Nephron progenitor cell (in vitro differentiated cells): Measurements from ENCODE around the gene MSI2.
A peak's percentile ranks its signal among the peaks of the same experiment; 100 is the strongest.

Source experiments
- DNase-seq: peaks from one replicate; pipeline ENCODE4 v3.0.0; 2021
- H3K27ac Mint-ChIP-seq: 2 replicates; pipeline ENCODE4 v1.8.0; 2021; ENCODE audit warnings: mild to moderate bottlenecking, moderate library complexity, mixed read lengths
- H3K27me3 Mint-ChIP-seq: 2 replicates; pipeline ENCODE4 v1.8.0; 2021; ENCODE audit warnings: mild to moderate bottlenecking, low read depth, mixed read lengths; ENCODE audit not compliant: poor library complexity
- H3K36me3 Mint-ChIP-seq: 2 replicates; pipeline ENCODE4 v1.8.0; 2021; ENCODE audit warnings: low read depth, mixed read lengths
- H3K4me1 Mint-ChIP-seq: 2 replicates; pipeline ENCODE4 v1.8.0; 2021; ENCODE audit warnings: mixed read lengths
- H3K4me3 Mint-ChIP-seq: 2 replicates; pipeline ENCODE4 v1.8.0; 2021; ENCODE audit warnings: mild to moderate bottlenecking, moderate library complexity, mixed read lengths
- H3K9me3 Mint-ChIP-seq: 2 replicates; pipeline ENCODE4 v1.8.0; 2021; ENCODE audit warnings: mild to moderate bottlenecking, moderate library complexity, mixed read lengths
- CTCF ChIP-seq: fragments of 200-600 bp; sonication (generic); IDR thresholded peaks from 2 replicates; pipeline ENCODE4 v1.5.0; 2021; ENCODE audit warnings: antibody characterized with exemption

MSI2 gene

GRCh38 chr17:57516290-57517230, 260.2 kb downstream of the MSI2 start:
- Mint-ChIP-seq H3K4me1 (peaks cover 72% of the 10 kb centered on the region), H3K36me3 (peaks cover 33% of the 10 kb centered on the region), H3K27me3 (peaks cover 3% of the 10 kb centered on the region), H3K4me3 (peak overlapping the region; percentile 6), H3K27ac (peak overlapping the region; percentile 79), H3K9me3 (no peaks in the 10 kb centered on the region)
- no peak for DNase-seq
- no peak for TF ChIP-seq CTCF

GRCh38 chr17:57517273-57517631, 260.9 kb downstream of the MSI2 start:
- H3K4me1 Mint-ChIP-seq: peaks cover 65% of the 10 kb centered on the region
- DNase-seq: no peak
- H3K27me3 Mint-ChIP-seq: peaks cover 3% of the 10 kb centered on the region
- peaks cover 33% of the 10 kb centered on the region for H3K36me3 Mint-ChIP-seq
- H3K27ac Mint-ChIP-seq: peak overlapping the region; percentile 79
- H3K4me3 Mint-ChIP-seq: peak overlapping the region; percentile 6
- no peaks in the 10 kb centered on the region for H3K9me3 Mint-ChIP-seq
- TF ChIP-seq CTCF: no peak

- peak overlapping the region; percentile 6 for H3K4me3 Mint-ChIP-seq
- peak overlapping the region; percentile 79 for H3K27ac Mint-ChIP-seq
- H3K36me3 Mint-ChIP-seq: peaks cover 33% of the 10 kb centered on the region
- H3K9me3 Mint-ChIP-seq: no peaks in the 10 kb centered on the region
- peaks cover 59% of the 10 kb centered on the region for H3K4me1 Mint-ChIP-seq
- no peak for DNase-seq
- peaks cover 3% of the 10 kb centered on the region for H3K27me3 Mint-ChIP-seq
- no peak for TF ChIP-seq CTCF
These were observed 261.5 kb downstream of the MSI2 start for GRCh38 chr17:57517632-57518456.

- Mint-ChIP-seq H3K4me3 (peak overlapping the region; percentile 64), H3K9me3 (no peaks in the 10 kb centered on the region), H3K4me1 (peaks cover 49% of the 10 kb centered on the region), H3K27ac (peak overlapping the region; percentile 95), H3K36me3 (peaks cover 39% of the 10 kb centered on the region), H3K27me3 (peaks cover 3% of the 10 kb centered on the region)
- peak; percentile 46 for DNase-seq
- TF ChIP-seq CTCF: no peak
These were observed 262.6 kb downstream of the MSI2 start for GRCh38 chr17:57518587-57519581.

GRCh38 chr17:57519800-57520199, 263.5 kb downstream of the MSI2 start:
- peaks cover 40% of the 10 kb centered on the region for H3K4me1 Mint-ChIP-seq
- no peak overlapping the region for H3K27ac Mint-ChIP-seq
- peaks cover 3% of the 10 kb centered on the region for H3K27me3 Mint-ChIP-seq
- no peak for DNase-seq
- no peak for TF ChIP-seq CTCF
- H3K9me3 Mint-ChIP-seq: no peaks in the 10 kb centered on the region
- H3K36me3 Mint-ChIP-seq: peaks cover 30% of the 10 kb centered on the region
- no peak overlapping the region for H3K4me3 Mint-ChIP-seq
